ENCODE results near the gene DOCK1. TPM values are rescaled to one million over a fixed set of nuclear protein-coding genes. Genes with fewer than 3 reads are reported as not detected.

DOCK1 gene
- total RNA-seq, 1 experiment from 2014 or later, result 82.2 TPM

- Mint-ChIP-seq H3K9me3 (ENCODE audit: unreplicated experiment) (no peaks in the 10 kb centered on the region), H3K27ac (ENCODE audit: unreplicated experiment) (no peak overlapping the region), H3K36me3 (ENCODE audit: insufficient read depth, unreplicated experiment) (peaks cover 36% of the 10 kb centered on the region), H3K27me3 (ENCODE audit: insufficient read depth, unreplicated experiment) (no peaks in the 10 kb centered on the region), H3K4me1 (ENCODE audit: low read depth, unreplicated experiment) (no peaks in the 10 kb centered on the region), H3K4me3 (ENCODE audit: unreplicated experiment) (no peak overlapping the region)
- TF ChIP-seq, protein P1, sequence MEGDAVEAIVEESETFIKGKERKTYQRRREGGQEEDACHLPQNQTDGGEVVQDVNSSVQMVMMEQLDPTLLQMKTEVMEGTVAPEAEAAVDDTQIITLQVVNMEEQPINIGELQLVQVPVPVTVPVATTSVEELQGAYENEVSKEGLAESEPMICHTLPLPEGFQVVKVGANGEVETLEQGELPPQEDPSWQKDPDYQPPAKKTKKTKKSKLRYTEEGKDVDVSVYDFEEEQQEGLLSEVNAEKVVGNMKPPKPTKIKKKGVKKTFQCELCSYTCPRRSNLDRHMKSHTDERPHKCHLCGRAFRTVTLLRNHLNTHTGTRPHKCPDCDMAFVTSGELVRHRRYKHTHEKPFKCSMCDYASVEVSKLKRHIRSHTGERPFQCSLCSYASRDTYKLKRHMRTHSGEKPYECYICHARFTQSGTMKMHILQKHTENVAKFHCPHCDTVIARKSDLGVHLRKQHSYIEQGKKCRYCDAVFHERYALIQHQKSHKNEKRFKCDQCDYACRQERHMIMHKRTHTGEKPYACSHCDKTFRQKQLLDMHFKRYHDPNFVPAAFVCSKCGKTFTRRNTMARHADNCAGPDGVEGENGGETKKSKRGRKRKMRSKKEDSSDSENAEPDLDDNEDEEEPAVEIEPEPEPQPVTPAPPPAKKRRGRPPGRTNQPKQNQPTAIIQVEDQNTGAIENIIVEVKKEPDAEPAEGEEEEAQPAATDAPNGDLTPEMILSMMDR (IDR thresholded peaks at IDR 0.05; ENCODE audit: insufficient read depth in 1 of 2, low read depth in 1 of 2, low read length in 1 of 2, severe bottlenecking in 1 of 2, unreplicated experiment in 1 of 2), result no peak
- Histone ChIP-seq H3K9me3 (no peaks in the 10 kb centered on the region), H3K4me3 (ENCODE audit: low read depth, low read length) (no peak overlapping the region), H3K36me3 (ENCODE audit: control insufficient read depth, insufficient read depth, low read length) (peaks cover 2% of the 10 kb centered on the region; the same call in 1 of the 2 replicates), H3K27me3 (replicated peaks; ENCODE audit: control insufficient read depth, insufficient read depth, low read length) (no peaks in the 10 kb centered on the region), H3K4me1 (peaks cover 7% of the 10 kb centered on the region; the same call in 1 of the 2 replicates)
- BruUV-seq (replicated peaks), result no TSS peak
- intact Hi-C loops (cut with micrococcal nuclease; ENCODE audit: unreplicated experiment), result no loop called here
- ChIA-PET CTCF (no interaction called here), POLR2A (no interaction called here)
- no peak for DNase-seq
Measured at GRCh38 chr10:126921974-126922525, 16.8 kb downstream of the DOCK1 start.

DNA sequence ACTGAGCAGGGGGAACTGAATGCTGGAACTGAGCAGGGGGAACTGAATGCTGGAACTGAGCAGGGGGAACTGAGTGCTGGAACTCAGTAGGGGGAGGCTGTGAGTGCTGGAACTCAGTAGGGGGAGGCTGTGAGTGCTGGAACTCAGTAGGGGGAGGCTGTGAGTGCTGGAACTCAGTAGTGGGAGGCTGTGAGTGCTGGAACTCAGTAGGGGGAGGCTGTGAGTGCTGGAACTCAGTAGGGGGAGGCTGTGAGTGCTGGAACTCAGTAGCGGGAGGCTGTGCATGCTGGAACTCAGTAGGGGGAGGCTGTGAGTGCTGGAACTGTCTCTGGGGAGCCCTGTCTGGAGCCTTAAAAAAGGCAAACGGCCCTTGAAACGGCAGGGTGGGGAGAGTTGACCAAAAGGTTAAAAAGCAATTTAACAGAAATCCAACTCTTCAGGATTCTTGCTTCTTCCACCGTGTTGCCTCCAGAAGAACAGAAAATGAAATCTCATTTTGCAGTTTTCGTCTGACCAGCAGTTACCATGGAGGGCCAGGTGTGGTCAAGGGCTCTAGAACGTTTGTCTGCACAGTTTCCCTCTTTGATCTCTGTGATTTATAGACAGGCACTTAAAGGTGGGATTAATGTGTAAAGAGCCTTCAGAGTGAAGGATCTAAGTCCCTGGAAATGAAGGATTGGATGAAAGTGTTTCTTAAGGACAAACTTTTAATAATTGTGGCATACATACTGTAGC is 19.1 kb downstream of the DOCK1 start:
- H3K4me1 Mint-ChIP-seq (ENCODE audit: low read depth, unreplicated experiment), result peaks cover 5% of the 10 kb centered on the region
- ChIA-PET POLR2A (no interaction called here), CTCF (no interaction called here)
- H3K4me3 Mint-ChIP-seq (ENCODE audit: unreplicated experiment), result no peak overlapping the region
- Histone ChIP-seq H3K4me1 (peaks cover 15% of the 10 kb centered on the region; the same call in 1 of the 2 replicates), H3K9me3 (no peaks in the 10 kb centered on the region), H3K36me3 (ENCODE audit: control insufficient read depth, insufficient read depth, low read length) (peaks cover 3% of the 10 kb centered on the region), H3K4me3 (ENCODE audit: low read depth, low read length) (no peak overlapping the region), H3K27me3 (replicated peaks; ENCODE audit: control insufficient read depth, insufficient read depth, low read length) (no peaks in the 10 kb centered on the region)
- peaks cover 58% of the 10 kb centered on the region for H3K36me3 Mint-ChIP-seq (ENCODE audit: insufficient read depth, unreplicated experiment)
- H3K27ac Mint-ChIP-seq (ENCODE audit: unreplicated experiment), result no peak overlapping the region
- no peaks in the 10 kb centered on the region for H3K27me3 Mint-ChIP-seq (ENCODE audit: insufficient read depth, unreplicated experiment)
- TF ChIP-seq, protein P1 (IDR thresholded peaks at IDR 0.05; ENCODE audit: insufficient read depth in 1 of 2, low read depth in 1 of 2, low read length in 1 of 2, severe bottlenecking in 1 of 2, unreplicated experiment in 1 of 2), result no peak
- no TSS peak for BruUV-seq (replicated peaks)
- no peak for DNase-seq
- no peaks in the 10 kb centered on the region for H3K9me3 Mint-ChIP-seq (ENCODE audit: unreplicated experiment)
- intact Hi-C loops (cut with micrococcal nuclease; ENCODE audit: unreplicated experiment), result no loop called here

DNA sequence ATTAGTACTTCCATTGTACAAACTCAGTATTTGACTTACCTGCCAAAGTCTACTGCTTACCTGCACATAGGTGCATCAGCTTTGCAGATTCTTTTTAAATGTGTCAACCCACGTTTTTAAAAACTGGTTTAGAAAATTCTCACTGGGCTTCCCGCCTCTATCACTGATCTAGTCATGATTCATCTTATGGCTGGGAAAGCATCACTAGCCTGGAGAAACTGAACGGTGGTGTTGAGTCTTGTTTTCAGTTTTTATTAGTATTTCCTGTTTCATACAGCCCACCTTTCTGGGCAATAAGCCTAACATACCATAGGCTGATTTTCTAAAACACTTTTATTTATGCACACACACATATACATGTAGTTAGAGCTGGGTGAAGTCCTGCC is 19.7 kb downstream of the DOCK1 start:
- Mint-ChIP-seq H3K27me3 (ENCODE audit: insufficient read depth, unreplicated experiment) (no peaks in the 10 kb centered on the region), H3K4me1 (ENCODE audit: low read depth, unreplicated experiment) (peaks cover 5% of the 10 kb centered on the region), H3K4me3 (ENCODE audit: unreplicated experiment) (no peak overlapping the region), H3K27ac (ENCODE audit: unreplicated experiment) (no peak overlapping the region), H3K9me3 (ENCODE audit: unreplicated experiment) (no peaks in the 10 kb centered on the region), H3K36me3 (ENCODE audit: insufficient read depth, unreplicated experiment) (peaks cover 57% of the 10 kb centered on the region)
- peaks cover 3% of the 10 kb centered on the region for H3K36me3 ChIP-seq (ENCODE audit: control insufficient read depth, insufficient read depth, low read length)
- H3K4me1 ChIP-seq, result peaks cover 15% of the 10 kb centered on the region; the same call in 1 of the 2 replicates
- ChIA-PET CTCF (no interaction called here), POLR2A (no interaction called here)
- H3K27me3 ChIP-seq (replicated peaks; ENCODE audit: control insufficient read depth, insufficient read depth, low read length), result no peaks in the 10 kb centered on the region
- TF ChIP-seq, protein P1 (IDR thresholded peaks at IDR 0.05; ENCODE audit: insufficient read depth in 1 of 2, low read depth in 1 of 2, low read length in 1 of 2, severe bottlenecking in 1 of 2, unreplicated experiment in 1 of 2), result no peak
- no TSS peak for BruUV-seq (replicated peaks)
- no peaks in the 10 kb centered on the region for H3K9me3 ChIP-seq
- intact Hi-C loops (cut with micrococcal nuclease; ENCODE audit: unreplicated experiment), result no loop called here
- H3K4me3 ChIP-seq (ENCODE audit: low read depth, low read length), result no peak overlapping the region
- DNase-seq, result no peak
